ENCODE data around the gene MTHFD1.

MTHFD1 gene

DNA sequence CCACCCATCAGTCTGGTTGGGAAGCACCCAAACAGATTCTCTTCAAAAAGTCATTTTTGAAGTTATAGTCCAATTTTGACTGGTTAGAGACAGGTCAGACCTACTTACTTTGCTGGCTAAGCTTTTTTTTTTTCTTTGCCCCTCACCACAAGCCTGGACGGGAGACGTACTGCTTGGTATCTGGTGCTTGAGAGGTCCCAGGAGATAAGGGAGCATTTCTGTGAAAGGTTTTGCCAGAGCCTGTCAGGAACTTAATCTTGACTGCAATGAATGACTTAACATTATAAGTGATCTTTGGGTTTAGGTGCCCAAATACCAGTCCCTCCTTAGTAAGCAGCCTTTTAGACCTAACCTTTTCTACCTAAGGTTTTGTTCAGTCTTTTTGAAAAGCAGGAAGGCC lies 6.3 kb downstream of the MTHFD1 start:
- no peak overlapping the region for H3K4me3 ChIP-seq (ENCODE audit: low read length)
- TF ChIP-seq, protein P1, sequence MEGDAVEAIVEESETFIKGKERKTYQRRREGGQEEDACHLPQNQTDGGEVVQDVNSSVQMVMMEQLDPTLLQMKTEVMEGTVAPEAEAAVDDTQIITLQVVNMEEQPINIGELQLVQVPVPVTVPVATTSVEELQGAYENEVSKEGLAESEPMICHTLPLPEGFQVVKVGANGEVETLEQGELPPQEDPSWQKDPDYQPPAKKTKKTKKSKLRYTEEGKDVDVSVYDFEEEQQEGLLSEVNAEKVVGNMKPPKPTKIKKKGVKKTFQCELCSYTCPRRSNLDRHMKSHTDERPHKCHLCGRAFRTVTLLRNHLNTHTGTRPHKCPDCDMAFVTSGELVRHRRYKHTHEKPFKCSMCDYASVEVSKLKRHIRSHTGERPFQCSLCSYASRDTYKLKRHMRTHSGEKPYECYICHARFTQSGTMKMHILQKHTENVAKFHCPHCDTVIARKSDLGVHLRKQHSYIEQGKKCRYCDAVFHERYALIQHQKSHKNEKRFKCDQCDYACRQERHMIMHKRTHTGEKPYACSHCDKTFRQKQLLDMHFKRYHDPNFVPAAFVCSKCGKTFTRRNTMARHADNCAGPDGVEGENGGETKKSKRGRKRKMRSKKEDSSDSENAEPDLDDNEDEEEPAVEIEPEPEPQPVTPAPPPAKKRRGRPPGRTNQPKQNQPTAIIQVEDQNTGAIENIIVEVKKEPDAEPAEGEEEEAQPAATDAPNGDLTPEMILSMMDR (conservative IDR thresholded peaks at IDR 0.05; ENCODE audit: low read length) = no peak
- DNase-seq (ENCODE audit: low read depth) = no peak

DNA sequence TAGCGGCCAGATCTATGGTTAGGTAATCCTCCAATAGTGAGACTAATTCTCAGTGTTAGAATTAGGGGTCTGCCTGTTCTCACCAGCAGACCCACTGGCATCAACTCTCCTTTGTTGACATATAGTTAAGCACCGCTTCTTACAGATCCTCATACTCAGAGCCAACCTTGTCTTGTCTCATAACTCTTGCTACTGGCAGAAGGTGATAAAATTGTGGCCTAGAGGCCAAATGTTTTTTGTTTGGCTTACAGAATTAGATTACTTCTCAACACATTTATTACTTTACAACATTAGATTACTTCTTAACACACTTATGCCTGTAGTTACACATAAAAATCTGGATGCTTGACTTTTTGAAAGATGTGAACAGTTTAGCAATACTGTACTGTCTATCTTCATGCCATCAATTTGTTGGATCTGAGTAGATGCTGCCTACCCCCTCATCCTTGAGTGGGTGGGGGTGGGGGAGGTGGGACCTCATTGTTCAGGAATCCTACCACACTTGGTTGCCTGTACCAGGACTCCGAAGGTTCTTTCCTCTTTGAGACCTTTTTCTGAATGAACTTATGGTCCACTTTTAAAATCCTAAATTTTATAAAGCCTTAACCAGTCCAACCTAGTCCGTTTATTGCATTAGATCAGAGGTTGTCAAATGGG lies 7.0 kb downstream of the MTHFD1 start:
- DNase-seq (ENCODE audit: low read depth) = no peak
- TF ChIP-seq, protein P1 (conservative IDR thresholded peaks at IDR 0.05; ENCODE audit: low read length) = no peak
- H3K4me3 ChIP-seq (ENCODE audit: low read length) = no peak overlapping the region

DNA sequence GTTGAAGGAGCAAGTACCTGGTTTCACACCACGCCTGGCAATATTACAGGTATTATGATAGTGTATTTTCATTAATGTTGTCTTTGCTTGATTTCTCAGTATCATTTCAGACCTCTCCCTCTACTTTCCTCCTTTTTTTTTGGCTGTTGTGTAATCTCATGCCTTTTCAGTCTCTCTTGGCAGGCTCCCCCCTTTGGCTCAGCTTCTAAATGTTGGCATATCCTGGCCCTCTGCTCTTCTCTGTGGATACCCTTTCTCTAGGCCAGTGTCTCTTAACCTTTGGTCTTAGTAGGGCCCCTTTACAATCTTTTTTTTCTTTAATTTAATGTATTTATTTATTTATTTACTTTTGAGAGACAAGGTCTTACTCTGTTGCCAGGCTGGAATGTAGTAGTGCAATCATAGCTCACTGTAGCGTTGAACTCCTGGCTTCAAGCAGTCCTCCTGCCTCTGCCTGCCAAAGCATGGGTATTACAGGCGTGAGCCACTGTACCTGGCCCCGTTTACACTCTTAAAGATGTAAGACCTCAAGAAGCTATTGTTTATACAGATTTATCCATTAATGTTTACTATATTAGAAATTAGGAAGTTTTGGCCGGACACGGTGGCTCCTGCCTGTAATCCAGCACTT lies 12.8 kb downstream of the MTHFD1 start:
- no peak overlapping the region for H3K4me3 ChIP-seq (ENCODE audit: low read length)
- TF ChIP-seq, protein P1 (conservative IDR thresholded peaks at IDR 0.05; ENCODE audit: low read length) = no peak
- peak; percentile 28 for DNase-seq (ENCODE audit: low read depth)

DNA sequence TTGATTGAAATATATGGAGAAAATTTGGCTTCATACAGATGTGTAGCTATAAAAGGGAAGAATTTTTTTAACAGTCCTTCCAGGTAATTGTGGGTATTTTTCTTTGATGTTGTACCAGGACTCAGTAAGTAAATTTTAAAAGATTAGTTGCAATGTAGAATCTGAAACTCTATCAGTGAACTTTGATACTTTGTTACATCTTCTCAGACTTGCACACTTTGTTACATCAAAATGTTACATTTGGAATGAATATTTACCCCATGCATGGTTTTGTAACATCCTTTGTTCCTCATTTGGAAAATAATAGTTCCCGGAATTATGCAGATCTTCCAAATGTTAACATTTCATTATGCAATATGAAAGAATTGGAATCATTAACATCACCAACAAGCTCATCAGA lies 13.8 kb downstream of the MTHFD1 start:
- no peak for DNase-seq (ENCODE audit: low read depth)
- H3K4me3 ChIP-seq (ENCODE audit: low read length) = no peak overlapping the region
- TF ChIP-seq, protein P1 (conservative IDR thresholded peaks at IDR 0.05; ENCODE audit: low read length) = no peak

DNA sequence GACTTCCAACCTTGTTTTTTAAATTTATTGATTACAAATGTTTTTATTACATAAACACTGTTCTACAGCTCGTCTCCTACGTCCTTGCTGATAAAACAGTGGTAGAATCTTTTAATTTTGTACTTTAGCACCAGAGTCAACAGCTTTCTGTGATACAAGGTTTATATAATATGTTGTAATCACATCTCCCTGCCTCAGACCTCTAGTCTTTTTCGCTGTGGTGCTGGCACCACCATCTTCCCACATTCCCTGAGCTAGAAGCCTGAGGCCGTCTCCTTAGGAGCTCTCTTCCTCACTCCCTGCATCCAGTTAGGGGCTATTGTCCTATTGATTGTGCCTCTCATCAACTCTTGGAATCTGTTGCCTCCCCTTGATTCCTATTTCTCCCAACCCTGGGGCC lies 17.1 kb downstream of the MTHFD1 start:
- DNase-seq (ENCODE audit: low read depth) = no peak
- TF ChIP-seq, protein P1 (conservative IDR thresholded peaks at IDR 0.05; ENCODE audit: low read length) = no peak
- no peak overlapping the region for H3K4me3 ChIP-seq (ENCODE audit: low read length)

DNA sequence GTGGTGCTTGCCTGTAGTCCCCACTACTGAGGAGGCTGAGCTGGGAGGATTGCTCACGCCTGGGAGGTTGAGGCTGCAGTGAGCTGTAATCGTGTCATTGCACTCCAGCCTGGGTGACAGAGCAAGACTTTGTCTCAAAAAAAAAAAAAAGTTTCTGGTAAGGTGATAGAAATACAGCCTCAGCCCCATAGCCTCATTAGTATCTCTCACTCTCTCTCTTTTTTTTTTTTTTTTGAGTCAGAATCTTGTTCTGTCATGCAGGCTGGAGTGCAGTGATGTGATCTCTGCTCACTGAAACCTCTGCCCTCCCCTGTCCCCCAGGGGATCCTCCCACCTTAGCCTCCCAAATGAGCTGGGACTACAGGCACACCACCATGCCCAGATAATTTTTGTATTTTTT lies 19.2 kb downstream of the MTHFD1 start:
- H3K4me3 ChIP-seq (ENCODE audit: low read length) = no peak overlapping the region
- no peak for DNase-seq (ENCODE audit: low read depth)
- TF ChIP-seq, protein P1 (conservative IDR thresholded peaks at IDR 0.05; ENCODE audit: low read length) = no peak
